Neural crest cell (in vitro differentiated cells): ENCODE data around the gene PRAMEF14. TPM values are rescaled to one million over a fixed set of nuclear protein-coding genes. Genes with fewer than 3 reads are reported as not detected.
A peak's percentile ranks its signal among the peaks of the same experiment; 100 is the strongest.
"Not testable (repeated sequence)": the region's sequence is repeated elsewhere in the genome, so short reads cannot be mapped to it uniquely, and the experiment has no call there.

ENCODE experiments used
- DNase-seq: peaks from one replicate; pipeline ENCODE4 v3.0.0; 2021; ENCODE audit warnings: low read depth, mixed read lengths, low spot score
- H3K27ac Mint-ChIP-seq: one replicate; pipeline ENCODE4 v1.8.0; 2021; ENCODE audit warnings: mild to moderate bottlenecking, mixed read lengths; ENCODE audit not compliant: unreplicated experiment
- H3K27me3 Mint-ChIP-seq: 2 replicates; pipeline ENCODE4 v1.8.0; 2021; ENCODE audit warnings: low read depth, mild to moderate bottlenecking, mixed read lengths
- H3K36me3 Mint-ChIP-seq: 2 replicates; pipeline ENCODE4 v1.8.0; 2021; ENCODE audit warnings: low read depth, mild to moderate bottlenecking, mixed read lengths
- H3K4me1 Mint-ChIP-seq: 2 replicates; pipeline ENCODE4 v1.8.0; 2021; ENCODE audit warnings: mixed read lengths
- H3K4me3 Mint-ChIP-seq: one replicate; pipeline ENCODE4 v1.8.0; 2021; ENCODE audit warnings: mild to moderate bottlenecking, mixed read lengths
- H3K9me3 Mint-ChIP-seq: 2 replicates; pipeline ENCODE4 v1.8.0; 2021; ENCODE audit warnings: mixed read lengths
- total RNA-seq: library from RNA; stranded (reverse); gene quantifications from 2 replicates; pipeline ENCODE4 v1.2.1, GENCODE V29; 2021
- TF ChIP-seq, protein P1 (sequence below): fragments of 200-600 bp; sonication (generic); conservative IDR thresholded peaks from 2 replicates; pipeline ENCODE4 v1.5.0; 2021; ENCODE audit warnings: antibody characterized with exemption, mild to moderate bottlenecking

The PRAMEF14 gene
- total RNA-seq, 1 donor from 2014 or later: not detected

DNA sequence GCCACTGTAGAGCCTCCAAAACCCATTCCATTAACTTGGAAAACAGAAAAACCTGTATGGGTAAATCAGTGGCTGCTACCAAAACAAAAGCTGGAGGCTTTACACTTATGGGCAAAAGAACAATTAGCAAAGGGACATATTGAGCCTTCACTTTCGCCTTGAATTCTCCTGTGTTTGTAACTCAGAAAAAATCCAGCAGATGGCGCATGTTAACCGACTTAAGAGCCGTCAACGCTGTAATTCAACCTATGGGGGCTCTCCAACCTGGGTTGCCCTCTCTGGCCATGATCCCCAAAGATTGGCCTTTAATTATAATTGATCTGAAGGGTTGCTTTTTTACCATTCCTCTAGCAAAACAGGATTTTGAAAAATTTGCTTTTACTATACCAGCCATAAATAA, 9.8 kb upstream of the PRAMEF14 start:
- TF ChIP-seq, protein P1, sequence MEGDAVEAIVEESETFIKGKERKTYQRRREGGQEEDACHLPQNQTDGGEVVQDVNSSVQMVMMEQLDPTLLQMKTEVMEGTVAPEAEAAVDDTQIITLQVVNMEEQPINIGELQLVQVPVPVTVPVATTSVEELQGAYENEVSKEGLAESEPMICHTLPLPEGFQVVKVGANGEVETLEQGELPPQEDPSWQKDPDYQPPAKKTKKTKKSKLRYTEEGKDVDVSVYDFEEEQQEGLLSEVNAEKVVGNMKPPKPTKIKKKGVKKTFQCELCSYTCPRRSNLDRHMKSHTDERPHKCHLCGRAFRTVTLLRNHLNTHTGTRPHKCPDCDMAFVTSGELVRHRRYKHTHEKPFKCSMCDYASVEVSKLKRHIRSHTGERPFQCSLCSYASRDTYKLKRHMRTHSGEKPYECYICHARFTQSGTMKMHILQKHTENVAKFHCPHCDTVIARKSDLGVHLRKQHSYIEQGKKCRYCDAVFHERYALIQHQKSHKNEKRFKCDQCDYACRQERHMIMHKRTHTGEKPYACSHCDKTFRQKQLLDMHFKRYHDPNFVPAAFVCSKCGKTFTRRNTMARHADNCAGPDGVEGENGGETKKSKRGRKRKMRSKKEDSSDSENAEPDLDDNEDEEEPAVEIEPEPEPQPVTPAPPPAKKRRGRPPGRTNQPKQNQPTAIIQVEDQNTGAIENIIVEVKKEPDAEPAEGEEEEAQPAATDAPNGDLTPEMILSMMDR: peak; percentile 72
- not testable (repeated sequence) for H3K9me3 Mint-ChIP-seq, H3K4me1 Mint-ChIP-seq, H3K36me3 Mint-ChIP-seq, H3K27me3 Mint-ChIP-seq, H3K27ac Mint-ChIP-seq, H3K4me3 Mint-ChIP-seq
- peak; percentile 46 for DNase-seq

DNA sequence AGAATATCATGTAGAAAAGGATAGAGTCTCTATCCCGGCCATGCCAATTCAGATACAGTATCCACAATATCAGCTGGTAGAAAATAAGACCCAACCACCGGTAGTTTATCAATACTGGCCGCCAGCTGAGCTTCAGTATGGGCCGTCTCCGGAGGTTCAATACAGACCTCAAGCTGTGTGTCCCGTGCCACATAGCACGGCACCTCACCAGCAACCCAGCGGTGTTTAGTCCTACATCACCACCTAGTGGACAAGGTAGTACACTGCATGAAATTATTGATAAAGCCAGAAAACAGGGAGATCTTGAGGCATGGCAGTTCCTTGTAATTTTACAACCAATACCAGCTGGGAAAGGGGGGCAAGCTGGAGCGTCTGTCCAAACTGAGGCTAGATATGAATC, 7.5 kb upstream of the PRAMEF14 start:
- H3K27ac Mint-ChIP-seq, H3K36me3 Mint-ChIP-seq, H3K9me3 Mint-ChIP-seq, H3K4me3 Mint-ChIP-seq, DNase-seq, H3K4me1 Mint-ChIP-seq, H3K27me3 Mint-ChIP-seq: not testable (repeated sequence)
- TF ChIP-seq, protein P1: peak; percentile 31

GRCh38 chr1:13353476-13353875, 6.5 kb upstream of the PRAMEF14 start:
- H3K4me1 Mint-ChIP-seq, H3K4me3 Mint-ChIP-seq, H3K27me3 Mint-ChIP-seq, DNase-seq, H3K9me3 Mint-ChIP-seq, H3K36me3 Mint-ChIP-seq: not testable (repeated sequence)
- peak overlapping the region; percentile 57 for H3K27ac Mint-ChIP-seq

GRCh38 chr1:13342496-13342895, 4.4 kb downstream of the PRAMEF14 start:
- H3K36me3 Mint-ChIP-seq, H3K27ac Mint-ChIP-seq, H3K9me3 Mint-ChIP-seq, H3K27me3 Mint-ChIP-seq, H3K4me3 Mint-ChIP-seq, DNase-seq, H3K4me1 Mint-ChIP-seq: not testable (repeated sequence)

DNA sequence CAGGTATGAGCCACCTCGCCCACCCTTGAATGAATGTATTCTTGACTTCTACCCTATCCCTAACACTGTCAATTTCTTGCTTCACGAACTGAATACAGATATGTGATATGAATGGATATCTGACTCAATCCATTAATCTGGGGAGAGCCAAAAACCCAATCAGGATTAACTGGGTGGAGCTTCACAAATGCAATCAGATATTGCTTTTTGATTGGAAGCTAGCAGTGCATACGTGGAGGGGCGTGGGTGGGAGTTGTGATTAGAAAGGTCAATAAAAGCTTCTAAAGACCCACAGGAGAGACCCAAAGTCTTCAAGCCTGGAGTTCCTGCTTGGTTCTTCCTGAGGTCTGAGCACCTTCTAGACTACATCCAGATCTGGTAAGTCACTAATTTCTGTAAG, 31.7 kb downstream of the PRAMEF14 start, which contains the start of gene PRAMEF15:
PRAMEF15 (plus strand) TSS at position 301 of the 400 bp plus-strand sequence. CDS start 2,827 bp downstream, outside the sequence.
- H3K4me1 Mint-ChIP-seq, DNase-seq, H3K9me3 Mint-ChIP-seq, H3K36me3 Mint-ChIP-seq, H3K27ac Mint-ChIP-seq, H3K4me3 Mint-ChIP-seq, H3K27me3 Mint-ChIP-seq: not testable (repeated sequence)

GRCh38 chr1:13303239-13303638, 43.7 kb downstream of the PRAMEF14 start, which contains the start of gene PRAMEF33:
PRAMEF33 (plus strand) TSS chr1:13303539; CDS start chr1:13305955, 2,416 bp downstream.
- H3K4me3 Mint-ChIP-seq, H3K27ac Mint-ChIP-seq, DNase-seq, H3K36me3 Mint-ChIP-seq, H3K4me1 Mint-ChIP-seq, H3K27me3 Mint-ChIP-seq, H3K9me3 Mint-ChIP-seq: not testable (repeated sequence)

GRCh38 chr1:13302197-13302596, 44.7 kb downstream of the PRAMEF14 start:
- not testable (repeated sequence) for H3K4me1 Mint-ChIP-seq, H3K36me3 Mint-ChIP-seq, H3K9me3 Mint-ChIP-seq, DNase-seq, H3K27me3 Mint-ChIP-seq, H3K27ac Mint-ChIP-seq, H3K4me3 Mint-ChIP-seq

DNA sequence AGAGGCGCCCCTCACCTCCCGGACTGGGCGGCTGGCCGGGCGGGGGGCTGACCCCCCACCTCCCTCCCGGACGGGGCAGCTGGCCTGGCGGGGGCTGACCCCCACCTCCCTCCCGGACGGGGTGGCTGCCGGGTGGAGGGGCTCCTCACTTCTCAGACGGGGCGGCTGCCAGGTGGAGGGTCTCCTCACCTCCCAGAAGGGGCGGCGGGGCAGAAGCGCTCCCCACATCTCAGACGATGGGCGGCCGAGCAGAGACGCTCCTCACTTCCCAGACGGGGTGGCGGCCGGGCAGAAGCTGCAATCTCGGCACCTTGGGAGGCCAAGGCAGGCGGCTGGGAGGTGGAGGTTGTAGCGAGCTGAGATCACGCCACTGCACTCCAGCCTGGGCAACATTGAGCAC, 48.2 kb downstream of the PRAMEF14 start:
- H3K9me3 Mint-ChIP-seq, H3K36me3 Mint-ChIP-seq, H3K4me3 Mint-ChIP-seq, DNase-seq, H3K27me3 Mint-ChIP-seq, H3K4me1 Mint-ChIP-seq, H3K27ac Mint-ChIP-seq: not testable (repeated sequence)

DNA sequence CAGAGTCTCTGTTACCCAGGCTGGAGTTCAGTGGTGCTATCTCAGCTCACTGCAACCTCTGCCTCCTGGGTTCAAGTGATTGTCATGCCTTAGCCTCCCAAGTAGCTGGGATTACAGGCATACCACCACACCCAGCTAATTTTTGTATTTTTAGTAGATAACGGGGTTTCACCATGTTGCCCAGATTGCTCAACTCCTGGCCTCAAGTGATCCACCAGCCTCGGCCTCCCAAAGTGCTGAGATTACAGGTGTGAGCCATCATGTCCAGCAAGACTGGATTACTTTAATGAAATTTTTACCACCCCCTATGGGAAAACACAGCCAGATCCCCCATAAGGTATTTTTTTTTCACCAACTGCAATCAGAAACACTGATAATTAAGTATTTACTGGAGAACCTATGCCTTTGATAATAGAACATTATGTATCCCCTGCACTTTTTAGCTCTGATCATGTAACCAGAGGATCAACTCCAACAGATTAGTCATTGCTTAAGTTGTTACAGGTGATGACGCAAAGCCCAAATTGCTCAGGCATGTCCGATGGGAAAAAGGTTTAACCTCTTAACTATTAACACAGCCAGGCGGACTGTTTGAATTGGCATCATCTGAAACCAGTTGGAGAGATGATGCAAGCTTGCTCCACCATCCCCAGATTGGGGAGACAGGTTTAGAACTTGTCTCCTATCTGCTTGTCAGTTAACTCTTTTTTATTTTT, 49.6 kb downstream of the PRAMEF14 start:
- DNase-seq, H3K36me3 Mint-ChIP-seq, H3K27me3 Mint-ChIP-seq, H3K9me3 Mint-ChIP-seq, H3K4me1 Mint-ChIP-seq, H3K27ac Mint-ChIP-seq, H3K4me3 Mint-ChIP-seq: not testable (repeated sequence)

Other genes starting within 250 kb of the PRAMEF14 start
- gene HNRNPCL2, start 230.3 kb downstream of the PRAMEF14 start, total RNA-seq: not detected in 2 replicates
- gene PRAMEF26, start 191.1 kb downstream of the PRAMEF14 start, total RNA-seq: not detected in 2 replicates
- not detected in 2 replicates for gene HNRNPCL4, start 181.5 kb downstream of the PRAMEF14 start, total RNA-seq
- gene PRAMEF9, start 175.3 kb downstream of the PRAMEF14 start, total RNA-seq: not detected in 2 replicates
- gene PRAMEF13, start 145.7 kb downstream of the PRAMEF14 start, total RNA-seq: not detected in 2 replicates
- not detected in 2 replicates for gene PRAMEF18, start 121.0 kb downstream of the PRAMEF14 start, total RNA-seq
- not detected in 2 replicates for gene PRAMEF5, start 92.9 kb downstream of the PRAMEF14 start, total RNA-seq
- gene PRAMEF8, start 62.0 kb downstream of the PRAMEF14 start, total RNA-seq: not detected in 2 replicates
- gene PRAMEF33, start 43.6 kb downstream of the PRAMEF14 start, total RNA-seq: not detected in 2 replicates
- gene PRAMEF15, start 31.6 kb downstream of the PRAMEF14 start, total RNA-seq: not detected in 2 replicates
- gene PRAMEF19, start 24.8 kb upstream of the PRAMEF14 start, total RNA-seq: not detected in 2 replicates
- not detected in 2 replicates for gene PRAMEF17, start 42.5 kb upstream of the PRAMEF14 start, total RNA-seq
- not detected in 2 replicates for gene PRAMEF20, start 63.3 kb upstream of the PRAMEF14 start, total RNA-seq
- not detected in 2 replicates for gene LRRC38, start 166.9 kb upstream of the PRAMEF14 start, total RNA-seq
- 47.4 and 51.7 TPM in 2 replicates for gene PDPN, start 236.7 kb upstream of the PRAMEF14 start, total RNA-seq